Measurements from ENCODE around the gene DENND5A. TPM values are rescaled to one million over a fixed set of nuclear protein-coding genes. Genes with fewer than 3 reads are reported as not detected.

The DENND5A gene
- total and polyA plus RNA-seq, 2 experiments from 2014 or later: 99.5 to 196 TPM

DNA sequence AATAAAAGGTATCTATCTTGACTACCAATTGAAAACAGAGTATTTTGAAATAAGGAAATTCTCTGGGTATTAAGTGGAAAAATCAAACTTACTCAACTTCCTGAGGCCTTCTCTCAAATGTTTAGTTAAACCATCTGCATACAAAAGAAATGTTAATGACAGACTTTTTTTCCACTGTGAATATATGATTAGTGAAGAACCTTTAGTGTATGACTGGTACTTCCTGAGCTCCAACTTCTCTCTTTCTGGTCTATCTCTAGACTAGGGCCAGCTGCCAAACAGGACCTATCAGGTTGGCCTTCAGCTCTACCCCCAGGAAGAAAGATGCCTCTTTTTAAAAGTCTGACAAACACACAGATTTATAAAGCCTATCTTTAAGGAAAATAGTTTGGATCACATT, 105.0 kb downstream of the DENND5A start:
- Histone ChIP-seq H3K27me3 (no peaks in the 10 kb centered on the region), H3K9me3 (ENCODE audit: low read depth) (no peaks in the 10 kb centered on the region), H3K27ac (no peak overlapping the region), H3K4me1 (ENCODE audit: low read depth) (no peaks in the 10 kb centered on the region), H3K4me3 (no peak overlapping the region), H3K36me3 (peaks cover 54% of the 10 kb centered on the region)
- DNase-seq (ENCODE audit: low read depth in 1 of 2, low spot score in 1 of 2): peak in 1 of 2 donors; percentile 64
- TF ChIP-seq, protein P1, sequence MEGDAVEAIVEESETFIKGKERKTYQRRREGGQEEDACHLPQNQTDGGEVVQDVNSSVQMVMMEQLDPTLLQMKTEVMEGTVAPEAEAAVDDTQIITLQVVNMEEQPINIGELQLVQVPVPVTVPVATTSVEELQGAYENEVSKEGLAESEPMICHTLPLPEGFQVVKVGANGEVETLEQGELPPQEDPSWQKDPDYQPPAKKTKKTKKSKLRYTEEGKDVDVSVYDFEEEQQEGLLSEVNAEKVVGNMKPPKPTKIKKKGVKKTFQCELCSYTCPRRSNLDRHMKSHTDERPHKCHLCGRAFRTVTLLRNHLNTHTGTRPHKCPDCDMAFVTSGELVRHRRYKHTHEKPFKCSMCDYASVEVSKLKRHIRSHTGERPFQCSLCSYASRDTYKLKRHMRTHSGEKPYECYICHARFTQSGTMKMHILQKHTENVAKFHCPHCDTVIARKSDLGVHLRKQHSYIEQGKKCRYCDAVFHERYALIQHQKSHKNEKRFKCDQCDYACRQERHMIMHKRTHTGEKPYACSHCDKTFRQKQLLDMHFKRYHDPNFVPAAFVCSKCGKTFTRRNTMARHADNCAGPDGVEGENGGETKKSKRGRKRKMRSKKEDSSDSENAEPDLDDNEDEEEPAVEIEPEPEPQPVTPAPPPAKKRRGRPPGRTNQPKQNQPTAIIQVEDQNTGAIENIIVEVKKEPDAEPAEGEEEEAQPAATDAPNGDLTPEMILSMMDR (IDR thresholded peaks at IDR 0.05; ENCODE audit: low read depth, low read length): no peak

DNA sequence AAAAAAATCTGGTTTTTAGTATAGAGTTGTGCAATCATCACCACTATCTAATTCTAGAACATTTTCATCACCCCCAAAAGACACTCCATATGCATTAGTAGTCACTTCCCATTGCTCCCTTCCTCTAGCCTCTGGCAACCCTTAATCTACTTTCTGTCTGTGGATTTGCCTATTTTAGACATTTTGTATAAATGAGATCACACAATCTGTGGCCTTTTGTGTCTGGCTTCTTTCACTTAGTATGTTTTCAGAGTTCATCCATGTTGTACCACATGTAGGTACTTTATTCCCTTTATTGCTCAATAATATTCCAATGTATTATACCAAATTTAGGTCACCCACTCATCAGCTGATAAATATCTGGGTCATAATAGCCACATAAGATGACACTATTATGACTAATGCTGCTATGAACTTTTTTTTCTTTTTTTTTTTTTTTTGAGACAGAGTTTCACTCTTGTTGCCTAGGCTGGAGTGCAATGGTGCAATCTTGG, 106.2 kb downstream of the DENND5A start:
- peaks cover 46% of the 10 kb centered on the region for H3K36me3 ChIP-seq
- H3K4me1 ChIP-seq (ENCODE audit: low read depth): no peaks in the 10 kb centered on the region
- H3K9me3 ChIP-seq (ENCODE audit: low read depth): no peaks in the 10 kb centered on the region
- peak in 1 of 2 donors; percentile 85 for DNase-seq (ENCODE audit: low read depth in 1 of 2, low spot score in 1 of 2)
- TF ChIP-seq, protein P1 (IDR thresholded peaks at IDR 0.05; ENCODE audit: low read depth, low read length): no peak
- H3K27ac ChIP-seq: no peak overlapping the region
- H3K27me3 ChIP-seq: no peaks in the 10 kb centered on the region
- H3K4me3 ChIP-seq: no peak overlapping the region

DNA sequence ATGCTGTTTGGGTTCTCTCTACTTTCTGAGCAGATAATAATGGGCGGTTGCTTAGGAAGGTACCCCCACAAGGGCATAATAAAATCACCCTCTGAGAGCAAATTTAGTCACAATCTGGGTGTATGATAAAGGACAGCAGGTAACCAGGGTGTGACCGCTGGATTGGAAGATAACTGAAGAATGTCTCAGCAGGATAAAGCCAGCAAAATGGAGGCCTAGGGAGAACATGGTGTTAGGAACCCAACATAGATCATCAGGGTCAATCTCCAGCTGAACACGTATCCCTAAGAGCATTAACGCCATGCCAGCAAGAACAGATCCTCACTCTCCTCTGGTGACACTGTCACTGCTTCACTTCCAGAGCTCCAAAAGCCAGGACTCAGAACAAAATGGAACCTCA, 109.2 kb downstream of the DENND5A start:
- Histone ChIP-seq H3K9me3 (ENCODE audit: low read depth) (no peaks in the 10 kb centered on the region), H3K4me1 (ENCODE audit: low read depth) (no peaks in the 10 kb centered on the region), H3K27me3 (no peaks in the 10 kb centered on the region), H3K4me3 (no peak overlapping the region), H3K36me3 (peaks cover 46% of the 10 kb centered on the region), H3K27ac (no peak overlapping the region)
- TF ChIP-seq, protein P1 (IDR thresholded peaks at IDR 0.05; ENCODE audit: low read depth, low read length): no peak
- DNase-seq (ENCODE audit: low read depth in 1 of 2, low spot score in 1 of 2): no peak

DNA sequence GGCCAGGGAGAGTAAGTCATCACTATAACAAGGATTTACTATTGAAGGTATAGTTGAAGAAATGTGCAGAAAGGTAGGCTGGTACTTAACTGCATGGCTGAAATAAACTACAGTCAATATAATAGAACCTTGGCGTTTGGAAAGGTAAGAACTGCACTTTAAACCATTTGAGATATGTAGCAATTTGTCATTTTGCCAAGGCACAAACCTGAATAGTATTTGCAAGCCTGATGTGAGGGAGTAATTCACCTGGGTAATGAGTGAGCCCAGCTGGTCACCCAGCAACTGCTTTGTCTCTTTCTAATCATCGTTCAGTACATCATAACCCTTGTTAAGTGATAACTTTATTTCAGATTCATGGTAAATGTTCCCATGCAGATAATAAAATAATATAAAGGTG, 111.5 kb downstream of the DENND5A start:
- Histone ChIP-seq H3K36me3 (peaks cover 46% of the 10 kb centered on the region), H3K27ac (no peak overlapping the region), H3K9me3 (ENCODE audit: low read depth) (no peaks in the 10 kb centered on the region), H3K27me3 (no peaks in the 10 kb centered on the region), H3K4me1 (ENCODE audit: low read depth) (no peaks in the 10 kb centered on the region), H3K4me3 (no peak overlapping the region)
- TF ChIP-seq, protein P1 (IDR thresholded peaks at IDR 0.05; ENCODE audit: low read depth, low read length): no peak
- no peak for DNase-seq (ENCODE audit: low read depth in 1 of 2, low spot score in 1 of 2)

DNA sequence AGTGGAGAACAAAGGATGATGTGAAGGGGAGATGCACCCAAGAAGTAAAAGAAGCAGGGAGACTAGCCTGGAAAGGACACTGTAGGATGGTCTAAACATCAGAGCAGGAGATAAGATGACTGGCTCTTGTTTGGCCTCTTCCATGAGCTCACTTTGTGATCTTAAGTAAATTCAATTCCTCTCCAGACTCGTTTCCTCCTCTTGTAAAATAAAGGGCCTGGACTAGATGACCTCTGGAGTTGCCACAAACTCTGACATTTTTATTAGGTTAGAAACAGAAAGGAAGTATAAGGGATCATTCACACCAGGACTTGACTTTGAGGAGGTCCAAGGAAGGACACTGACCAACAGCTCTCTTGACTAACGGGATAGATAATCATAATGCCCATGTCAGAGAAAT, 113.5 kb downstream of the DENND5A start:
- H3K9me3 ChIP-seq (ENCODE audit: low read depth): no peaks in the 10 kb centered on the region
- no peak overlapping the region for H3K4me3 ChIP-seq
- TF ChIP-seq, protein P1 (IDR thresholded peaks at IDR 0.05; ENCODE audit: low read depth, low read length): no peak
- no peaks in the 10 kb centered on the region for H3K27me3 ChIP-seq
- H3K36me3 ChIP-seq: peaks cover 49% of the 10 kb centered on the region
- no peak for DNase-seq (ENCODE audit: low read depth in 1 of 2, low spot score in 1 of 2)
- no peaks in the 10 kb centered on the region for H3K4me1 ChIP-seq (ENCODE audit: low read depth)
- no peak overlapping the region for H3K27ac ChIP-seq

DNA sequence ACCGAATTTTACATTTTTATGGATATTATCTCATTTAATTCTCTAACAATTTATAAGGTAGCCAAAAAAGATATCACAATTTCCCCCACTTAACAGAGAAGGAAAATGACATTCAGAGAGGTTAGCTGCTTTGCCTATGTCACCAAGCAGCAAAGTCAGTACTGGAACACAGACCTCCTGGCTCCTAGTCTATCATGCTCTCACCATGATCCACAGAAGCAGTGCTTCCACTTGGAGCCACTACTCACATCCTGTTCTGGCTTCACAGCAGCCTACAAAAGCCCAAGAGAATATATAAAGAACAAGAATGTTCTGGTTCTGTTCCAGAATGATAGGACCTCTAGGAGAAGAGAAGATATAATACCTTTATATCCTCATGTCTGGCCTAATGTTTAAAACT, 114.2 kb downstream of the DENND5A start:
- H3K27me3 ChIP-seq: no peaks in the 10 kb centered on the region
- H3K9me3 ChIP-seq (ENCODE audit: low read depth): no peaks in the 10 kb centered on the region
- H3K4me3 ChIP-seq: no peak overlapping the region
- TF ChIP-seq, protein P1 (IDR thresholded peaks at IDR 0.05; ENCODE audit: low read depth, low read length): no peak
- H3K36me3 ChIP-seq: peaks cover 55% of the 10 kb centered on the region
- peak in 1 of 2 donors; percentile 36 for DNase-seq (ENCODE audit: low read depth in 1 of 2, low spot score in 1 of 2)
- H3K27ac ChIP-seq: no peak overlapping the region
- H3K4me1 ChIP-seq (ENCODE audit: low read depth): no peaks in the 10 kb centered on the region

All from cardiac muscle cell (in vitro differentiated cells and primary cell).